PC-9 (cell line): ENCODE results near the gene KLC3.

ENCODE experiments used
- CTCF ChIP-seq: fragments of 200-600 bp; sonication (generic); conservative IDR thresholded peaks from 2 replicates; pipeline ENCODE4 v1.6.1; 2017; ENCODE audit warnings: mixed run types, antibody characterized with exemption, mild to moderate bottlenecking, moderate library complexity
- EZH2 ChIP-seq: fragments of 200-600 bp; sonication (generic); IDR thresholded peaks from 2 replicates; pipeline ENCODE4 v1.8.0; 2017; ENCODE audit warnings: antibody characterized with exemption, low read depth

DNA sequence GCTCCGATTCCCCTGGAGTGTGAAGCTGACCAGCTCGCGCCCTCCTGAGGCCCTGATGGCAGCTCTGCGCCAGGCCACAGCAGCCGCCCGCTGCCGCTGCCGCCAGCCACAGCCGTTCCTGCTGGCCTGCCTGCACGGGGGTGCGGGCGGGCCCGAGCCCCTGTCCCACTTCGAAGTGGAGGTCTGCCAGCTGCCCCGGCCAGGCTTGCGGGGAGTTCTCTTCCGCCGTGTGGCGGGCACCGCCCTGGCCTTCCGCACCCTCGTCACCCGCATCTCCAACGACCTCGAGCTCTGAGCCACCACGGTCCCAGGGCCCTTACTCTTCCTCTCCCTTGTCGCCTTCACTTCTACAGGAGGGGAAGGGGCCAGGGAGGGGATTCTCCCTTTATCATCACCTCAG, 38.1 kb upstream of the KLC3 start:
- TF ChIP-seq CTCF (no peak), EZH2 (no peak)
